Hepatocyte (in vitro differentiated cells): ENCODE results near the gene VCL.

Experiments used
- EZH2 ChIP-seq: fragments of 200-600 bp; sonication (generic); IDR thresholded peaks from 2 replicates; pipeline ENCODE4 v1.6.1; 2016; ENCODE audit warnings: antibody characterized with exemption, mild to moderate bottlenecking, borderline replicate concordance
- EZH2phosphoT487 ChIP-seq: fragments of 200-600 bp; sonication (generic); IDR thresholded peaks from one replicate; pipeline ENCODE4 v1.6.1; 2018; ENCODE audit warnings: antibody characterized with exemption, mild to moderate bottlenecking, low read depth, moderate library complexity; ENCODE audit not compliant: unreplicated experiment, severe bottlenecking
- TF ChIP-seq, protein P1 (sequence below): fragments of 200-600 bp; sonication (generic); IDR thresholded peaks from 2 replicates; pipeline ENCODE4 v1.5.1; 2016; ENCODE audit warnings: antibody characterized with exemption, mild to moderate bottlenecking; ENCODE audit not compliant: poor library complexity

DNA sequence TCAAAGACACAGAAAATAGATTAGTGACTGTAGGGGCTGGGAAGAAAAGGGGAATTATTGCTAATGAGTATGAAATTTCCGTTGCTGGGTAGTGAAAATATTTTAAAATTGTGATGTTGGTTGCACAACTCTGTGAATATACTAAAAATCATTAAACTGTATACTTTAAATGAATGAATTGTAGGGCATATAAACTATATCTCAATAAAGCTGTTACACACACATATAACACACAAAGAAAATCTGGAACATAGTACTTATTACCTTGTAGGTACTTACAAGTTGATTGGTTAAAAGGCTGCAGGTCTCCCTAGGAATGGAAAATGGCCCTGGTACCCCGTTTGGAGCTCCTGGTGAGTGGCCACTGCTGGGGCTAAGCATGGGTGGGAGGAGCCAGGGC lies 27.1 kb upstream of the VCL start:
- TF ChIP-seq, protein P1, sequence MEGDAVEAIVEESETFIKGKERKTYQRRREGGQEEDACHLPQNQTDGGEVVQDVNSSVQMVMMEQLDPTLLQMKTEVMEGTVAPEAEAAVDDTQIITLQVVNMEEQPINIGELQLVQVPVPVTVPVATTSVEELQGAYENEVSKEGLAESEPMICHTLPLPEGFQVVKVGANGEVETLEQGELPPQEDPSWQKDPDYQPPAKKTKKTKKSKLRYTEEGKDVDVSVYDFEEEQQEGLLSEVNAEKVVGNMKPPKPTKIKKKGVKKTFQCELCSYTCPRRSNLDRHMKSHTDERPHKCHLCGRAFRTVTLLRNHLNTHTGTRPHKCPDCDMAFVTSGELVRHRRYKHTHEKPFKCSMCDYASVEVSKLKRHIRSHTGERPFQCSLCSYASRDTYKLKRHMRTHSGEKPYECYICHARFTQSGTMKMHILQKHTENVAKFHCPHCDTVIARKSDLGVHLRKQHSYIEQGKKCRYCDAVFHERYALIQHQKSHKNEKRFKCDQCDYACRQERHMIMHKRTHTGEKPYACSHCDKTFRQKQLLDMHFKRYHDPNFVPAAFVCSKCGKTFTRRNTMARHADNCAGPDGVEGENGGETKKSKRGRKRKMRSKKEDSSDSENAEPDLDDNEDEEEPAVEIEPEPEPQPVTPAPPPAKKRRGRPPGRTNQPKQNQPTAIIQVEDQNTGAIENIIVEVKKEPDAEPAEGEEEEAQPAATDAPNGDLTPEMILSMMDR, result no peak
- TF ChIP-seq EZH2, result no peak
- no peak for TF ChIP-seq EZH2phosphoT487
